BLaER1 (cell line): ENCODE data around the gene ATRN.

ENCODE experiments used
- H3K27ac ChIP-seq: shearing (Covaris generic); formaldehyde crosslinking; 2 replicates; pipeline ENCODE4 v1.8.1; 2022
- H3K27me3 ChIP-seq: shearing (Covaris generic); formaldehyde crosslinking; 2 replicates; pipeline ENCODE4 v1.8.1; 2022
- H3K36me3 ChIP-seq: shearing (Covaris generic); formaldehyde crosslinking; 2 replicates; pipeline ENCODE4 v1.8.1; 2022
- H3K4me1 ChIP-seq: shearing (Covaris generic); formaldehyde crosslinking; 2 replicates; pipeline ENCODE4 v1.8.1; 2022
- H3K4me2 ChIP-seq: shearing (Covaris generic); formaldehyde crosslinking; 2 replicates; pipeline ENCODE4 v1.8.1; 2022
- H3K4me3 ChIP-seq: shearing (Covaris generic); formaldehyde crosslinking; 2 replicates; pipeline ENCODE4 v1.8.1; 2022
- H3K9ac ChIP-seq: shearing (Covaris generic); formaldehyde crosslinking; 2 replicates; pipeline ENCODE4 v1.8.1; 2022
- H3K9me3 ChIP-seq: shearing (Covaris generic); formaldehyde crosslinking; 2 replicates; pipeline ENCODE4 v1.8.1; 2022
- H4K20me1 ChIP-seq: shearing (Covaris generic); formaldehyde crosslinking; 2 replicates; pipeline ENCODE4 v1.8.1; 2022
- Cebpa-rat ChIP-seq: shearing (Covaris generic); IDR thresholded peaks from 2 replicates; pipeline ENCODE4 v1.8.1; 2022

ATRN gene

GRCh38 chr20:3541887-3542721, 71.3 kb downstream of the ATRN start:
- no peak for TF ChIP-seq Cebpa-rat
- no peaks in the 10 kb centered on the region for H4K20me1 ChIP-seq
- no peak overlapping the region for H3K4me3 ChIP-seq
- H3K4me1 ChIP-seq = no peaks in the 10 kb centered on the region
- H3K9me3 ChIP-seq = no peaks in the 10 kb centered on the region; the same call in 1 of the 2 replicates
- peaks cover 33% of the 10 kb centered on the region; the same call in 1 of the 2 replicates for H3K36me3 ChIP-seq
- no peak overlapping the region for H3K27ac ChIP-seq
- no peak overlapping the region for H3K4me2 ChIP-seq
- no peaks in the 10 kb centered on the region for H3K27me3 ChIP-seq
- H3K9ac ChIP-seq = no peak overlapping the region

- H3K36me3 ChIP-seq = peaks cover 30% of the 10 kb centered on the region
- no peaks in the 10 kb centered on the region for H4K20me1 ChIP-seq
- no peak overlapping the region for H3K9ac ChIP-seq
Observed at GRCh38 chr20:3543901-3544507, 73.2 kb downstream of the ATRN start.

GRCh38 chr20:3545401-3545925, 74.6 kb downstream of the ATRN start:
- H3K4me2 ChIP-seq = no peak overlapping the region
- H3K9me3 ChIP-seq = no peaks in the 10 kb centered on the region
- H4K20me1 ChIP-seq = no peaks in the 10 kb centered on the region
- H3K27me3 ChIP-seq = no peaks in the 10 kb centered on the region
- TF ChIP-seq Cebpa-rat = no peak
- H3K9ac ChIP-seq = no peak overlapping the region
- no peak overlapping the region for H3K27ac ChIP-seq
- peaks cover 36% of the 10 kb centered on the region for H3K36me3 ChIP-seq
- no peak overlapping the region for H3K4me3 ChIP-seq
- no peaks in the 10 kb centered on the region for H3K4me1 ChIP-seq

More at GRCh38 chr20:3543901-3544507, 73.2 kb downstream of the ATRN start:
- Histone ChIP-seq H3K9me3 (no peaks in the 10 kb centered on the region), H3K27me3 (no peaks in the 10 kb centered on the region), H3K4me3 (no peak overlapping the region), H3K27ac (no peak overlapping the region), H3K4me1 (no peaks in the 10 kb centered on the region), H3K4me2 (no peak overlapping the region)
- no peak for TF ChIP-seq Cebpa-rat

GRCh38 chr20:3547906-3548305, 77.1 kb downstream of the ATRN start:
- Histone ChIP-seq H3K27me3 (no peaks in the 10 kb centered on the region), H4K20me1 (no peaks in the 10 kb centered on the region), H3K9ac (no peak overlapping the region), H3K4me3 (no peak overlapping the region), H3K9me3 (no peaks in the 10 kb centered on the region), H3K4me2 (no peak overlapping the region), H3K27ac (no peak overlapping the region), H3K4me1 (no peaks in the 10 kb centered on the region), H3K36me3 (peaks cover 47% of the 10 kb centered on the region)
- no peak for TF ChIP-seq Cebpa-rat

GRCh38 chr20:3550837-3551236, 80.0 kb downstream of the ATRN start:
- no peak for TF ChIP-seq Cebpa-rat
- Histone ChIP-seq H4K20me1 (no peaks in the 10 kb centered on the region), H3K4me3 (no peak overlapping the region), H3K9me3 (no peaks in the 10 kb centered on the region), H3K36me3 (peaks cover 42% of the 10 kb centered on the region), H3K27me3 (no peaks in the 10 kb centered on the region), H3K4me2 (no peak overlapping the region), H3K9ac (no peak overlapping the region), H3K4me1 (peaks cover 11% of the 10 kb centered on the region), H3K27ac (no peak overlapping the region)

GRCh38 chr20:3551681-3552434, 81.0 kb downstream of the ATRN start:
- no peak overlapping the region for H3K27ac ChIP-seq
- H3K9ac ChIP-seq = no peak overlapping the region
- H3K4me3 ChIP-seq = no peak overlapping the region
- H3K9me3 ChIP-seq = no peaks in the 10 kb centered on the region
- TF ChIP-seq Cebpa-rat = no peak
- peaks cover 14% of the 10 kb centered on the region for H3K4me1 ChIP-seq
- H3K4me2 ChIP-seq = no peak overlapping the region
- no peaks in the 10 kb centered on the region for H4K20me1 ChIP-seq
- H3K27me3 ChIP-seq = no peaks in the 10 kb centered on the region
- H3K36me3 ChIP-seq = peaks cover 37% of the 10 kb centered on the region

- H3K9me3 ChIP-seq = no peaks in the 10 kb centered on the region
- no peak overlapping the region for H3K4me2 ChIP-seq
- H3K9ac ChIP-seq = no peak overlapping the region
- H3K4me1 ChIP-seq = peaks cover 14% of the 10 kb centered on the region
- no peak overlapping the region for H3K27ac ChIP-seq
- no peak for TF ChIP-seq Cebpa-rat
- no peak overlapping the region for H3K4me3 ChIP-seq
- peaks cover 29% of the 10 kb centered on the region for H3K36me3 ChIP-seq
- H3K27me3 ChIP-seq = no peaks in the 10 kb centered on the region
- H4K20me1 ChIP-seq = no peaks in the 10 kb centered on the region
Observed at GRCh38 chr20:3553663-3554062, 82.8 kb downstream of the ATRN start.

- Histone ChIP-seq H3K27me3 (no peaks in the 10 kb centered on the region), H3K9ac (no peak overlapping the region), H3K4me3 (no peak overlapping the region), H3K36me3 (peaks cover 25% of the 10 kb centered on the region), H3K4me2 (no peak overlapping the region), H3K9me3 (no peaks in the 10 kb centered on the region), H3K4me1 (peaks cover 26% of the 10 kb centered on the region), H3K27ac (no peak overlapping the region), H4K20me1 (no peaks in the 10 kb centered on the region)
- TF ChIP-seq Cebpa-rat = no peak
Observed at GRCh38 chr20:3557237-3557785, 86.5 kb downstream of the ATRN start.

- no peaks in the 10 kb centered on the region for H3K27me3 ChIP-seq
- H3K4me1 ChIP-seq = peaks cover 26% of the 10 kb centered on the region
- H3K9ac ChIP-seq = no peak overlapping the region
- H3K4me2 ChIP-seq = peak overlapping the region; percentile 23
- no peak overlapping the region for H3K4me3 ChIP-seq
- no peak for TF ChIP-seq Cebpa-rat
- H3K36me3 ChIP-seq = peaks cover 25% of the 10 kb centered on the region
- H3K27ac ChIP-seq = no peak overlapping the region
- H4K20me1 ChIP-seq = no peaks in the 10 kb centered on the region
- no peaks in the 10 kb centered on the region for H3K9me3 ChIP-seq
Observed at GRCh38 chr20:3559231-3559630, 88.4 kb downstream of the ATRN start.
